Caki2 (cell line): ENCODE data around the gene PLEKHH2. TPM values are rescaled to one million over a fixed set of nuclear protein-coding genes. Genes with fewer than 3 reads are reported as not detected.
"Not testable (repeated sequence)": the region's sequence is repeated elsewhere in the genome, so short reads cannot be mapped to it uniquely, and the experiment has no call there.

Source experiments
- DNase-seq: peaks from one replicate; pipeline ENCODE4 v3.0.0-alpha.2; 2015; ENCODE audit warnings: low read depth
- in situ Hi-C: cut with HindIII; loops from 2 replicates; pipeline ENCODE4 v1.10.0; 2016; ENCODE audit warnings: low sequenced_read_pairs, low pct_unique_long_range_greater_than_20kb, mixed read lengths
- total RNA-seq: library from RNA; depleted of rRNA; stranded (reverse); fragments of >200 nt; shearing (Covaris generic); gene quantifications from 2 replicates; pipeline ENCODE4 v1.2.3, GENCODE V29; 2014; ENCODE audit warnings: low replicate concordance; rRNA removed

Gene PLEKHH2
- total RNA-seq, result 7.5 and 8.0 TPM in 2 replicates

DNA sequence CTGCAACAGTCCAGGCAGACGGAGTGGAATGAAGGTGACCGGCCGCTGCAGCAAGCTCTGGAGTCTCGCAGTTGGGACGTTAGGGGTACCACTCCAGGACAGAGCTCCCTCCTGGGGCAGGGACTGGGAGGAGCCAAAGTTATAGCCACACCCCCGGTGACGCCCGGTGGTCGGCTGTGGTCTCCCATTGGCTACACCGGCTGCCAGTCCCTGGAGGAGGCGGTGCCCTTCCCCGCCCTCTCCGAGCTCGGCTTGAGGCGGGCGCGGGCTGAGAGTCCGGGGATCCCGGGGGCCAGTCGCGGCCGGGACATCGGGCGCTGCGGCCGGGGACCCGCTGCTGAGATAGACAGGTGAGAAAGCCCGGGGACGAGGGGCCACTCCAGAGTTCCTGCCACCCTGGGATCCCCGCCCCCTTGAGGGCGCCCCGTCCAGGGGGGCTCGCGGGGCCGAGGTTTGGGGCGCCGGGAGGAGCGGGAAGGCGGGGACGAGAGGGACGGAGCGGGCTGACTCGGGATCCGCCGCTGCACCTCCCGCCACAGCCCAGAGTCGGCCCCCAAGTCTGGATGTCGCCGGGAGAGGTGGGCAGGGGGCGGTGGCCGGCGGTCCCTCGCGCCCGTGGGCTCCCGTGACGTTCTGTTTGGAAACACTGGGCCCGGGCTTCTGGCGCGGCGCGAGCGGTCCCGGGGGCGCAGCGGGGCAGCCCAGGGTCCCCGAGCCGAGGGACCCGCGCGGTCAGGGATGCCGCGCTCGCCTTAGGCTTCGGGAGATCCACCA lies at the start of gene PLEKHH2:
Gene PLEKHH2 (plus strand): TSS at position 231 of the 774 bp plus-strand sequence. CDS start 7,414 bp downstream, outside the sequence.
- DNase-seq, result peak; percentile 91
- in situ Hi-C loops, result loop anchor here (25.0 kb wide), 1 partner anchor 300 kb away; no protein-coding TSS in a partner anchor

DNA sequence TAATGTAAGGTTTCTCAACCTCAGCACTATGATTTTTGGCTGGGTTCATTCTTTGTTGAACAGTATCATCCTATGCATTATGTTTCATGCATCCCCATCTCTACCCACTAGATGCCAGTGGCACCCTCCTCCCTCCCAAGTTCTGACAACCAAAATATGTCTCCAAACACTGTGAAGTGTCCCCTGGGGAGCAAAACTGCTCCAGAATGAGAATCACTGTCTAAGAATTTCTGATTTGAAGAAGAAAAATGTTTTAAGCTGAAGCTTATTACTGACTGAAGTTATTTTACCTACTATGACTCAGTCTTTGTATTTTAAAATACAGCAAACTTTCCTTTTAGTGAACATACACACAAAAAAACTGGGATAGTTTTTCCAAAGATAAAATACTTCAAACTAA lies 44.6 kb upstream of the PLEKHH2 start:
- in situ Hi-C loops, result no loop called here
- DNase-seq, result no peak

DNA sequence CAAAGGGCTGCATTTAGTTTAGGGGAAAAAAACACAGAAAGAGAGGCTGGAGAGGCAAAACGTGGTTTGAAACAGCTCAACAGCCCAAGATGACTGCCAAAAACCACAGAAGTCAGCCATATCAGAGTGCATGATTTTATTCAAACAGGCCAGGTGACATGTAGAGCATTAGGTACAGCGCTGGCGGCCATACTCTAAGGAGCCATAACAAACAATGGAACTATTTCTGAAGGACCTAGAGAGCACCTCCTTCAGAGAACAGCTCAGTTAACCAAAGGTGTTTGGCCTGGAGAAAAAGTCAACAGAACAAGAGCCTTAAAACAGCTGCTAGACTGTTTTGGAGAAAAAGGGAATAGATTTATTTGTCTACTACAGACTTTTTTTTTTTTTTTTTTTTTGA lies 43.8 kb upstream of the PLEKHH2 start:
- in situ Hi-C loops, result no loop called here
- no peak for DNase-seq

DNA sequence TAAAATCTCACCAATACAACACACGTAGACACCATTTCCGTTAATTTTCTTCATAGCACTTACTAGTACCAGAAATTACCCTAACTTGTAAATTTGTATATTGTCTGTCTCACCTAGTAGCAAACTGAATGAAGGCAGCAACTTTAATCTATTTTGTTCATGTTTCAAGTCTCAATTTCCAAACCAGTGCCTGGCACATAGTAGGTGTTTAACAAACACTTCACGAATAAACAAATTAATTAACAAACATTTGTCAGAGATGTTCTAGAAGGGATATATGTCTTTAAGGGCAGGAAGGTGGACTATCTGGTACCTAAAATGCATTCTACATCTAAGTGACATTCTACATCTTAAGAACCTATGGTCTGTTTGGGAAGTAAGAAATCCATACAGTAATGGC lies 42.2 kb upstream of the PLEKHH2 start:
- no peak for DNase-seq
- in situ Hi-C loops, result no loop called here

DNA sequence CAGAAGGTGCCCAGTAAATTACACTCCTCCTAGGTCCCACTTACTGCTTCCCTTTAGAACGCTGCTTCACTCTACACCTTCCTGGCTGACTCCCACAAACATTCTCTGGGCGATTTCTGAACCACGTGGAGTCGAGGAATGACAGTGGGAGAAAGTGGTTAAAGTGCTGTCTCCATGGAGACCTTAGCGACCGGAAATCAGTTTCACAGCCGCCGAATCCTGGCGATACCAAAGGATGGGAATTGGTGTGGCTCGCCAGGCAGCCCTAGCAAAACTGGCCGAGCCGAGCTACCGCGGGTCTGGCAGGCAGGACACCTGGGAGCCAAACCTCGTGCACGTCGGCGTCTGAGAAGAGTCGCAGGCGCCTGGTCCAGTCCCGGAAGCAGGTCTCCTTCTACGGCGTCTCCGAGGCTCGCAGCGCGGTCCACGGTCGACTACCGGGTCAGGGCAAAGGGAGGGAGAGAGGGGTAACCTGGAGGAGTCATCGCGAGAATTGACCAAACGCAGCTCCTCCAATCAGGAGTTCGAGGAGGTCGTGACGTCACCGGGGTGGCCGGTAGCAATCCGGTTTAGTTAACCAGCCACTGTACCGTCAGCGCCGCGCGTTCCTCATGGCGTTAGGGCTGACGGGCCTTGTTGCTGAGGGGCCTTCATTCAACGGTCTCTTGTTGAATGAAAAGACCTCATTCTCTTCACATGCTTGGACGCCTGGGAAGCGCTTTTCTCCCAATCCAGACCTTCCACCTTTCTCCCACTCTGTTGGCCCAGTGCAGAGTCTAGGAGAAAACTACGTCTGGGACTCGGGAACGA lies 41.3 kb upstream of the PLEKHH2 start, which contains the start of gene THADA:
Gene THADA (minus strand): TSS at position 436 of the 810 bp plus-strand sequence. CDS start 3,646 bp downstream, outside the sequence.
- in situ Hi-C loops, result no loop called here
- DNase-seq, result peak; percentile 97

DNA sequence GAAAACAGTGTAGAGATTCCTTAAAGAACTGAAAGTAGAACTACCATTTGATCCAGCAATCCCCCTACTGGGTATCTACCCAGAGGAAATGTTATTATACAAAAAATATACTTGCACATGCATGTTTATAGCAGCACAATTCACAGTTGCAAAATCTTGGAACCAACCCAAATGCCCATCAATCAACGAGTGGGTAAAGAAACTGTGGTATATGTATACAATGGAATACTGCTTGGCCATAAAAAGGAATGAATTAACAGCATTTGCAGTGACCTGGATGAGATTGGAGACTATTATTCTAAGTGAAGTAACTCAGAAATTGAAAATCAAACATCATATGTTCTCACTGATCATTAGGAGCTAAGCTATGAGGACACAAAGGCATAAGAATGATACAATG lies 36.5 kb upstream of the PLEKHH2 start:
- in situ Hi-C loops, DNase-seq: not testable (repeated sequence)

DNA sequence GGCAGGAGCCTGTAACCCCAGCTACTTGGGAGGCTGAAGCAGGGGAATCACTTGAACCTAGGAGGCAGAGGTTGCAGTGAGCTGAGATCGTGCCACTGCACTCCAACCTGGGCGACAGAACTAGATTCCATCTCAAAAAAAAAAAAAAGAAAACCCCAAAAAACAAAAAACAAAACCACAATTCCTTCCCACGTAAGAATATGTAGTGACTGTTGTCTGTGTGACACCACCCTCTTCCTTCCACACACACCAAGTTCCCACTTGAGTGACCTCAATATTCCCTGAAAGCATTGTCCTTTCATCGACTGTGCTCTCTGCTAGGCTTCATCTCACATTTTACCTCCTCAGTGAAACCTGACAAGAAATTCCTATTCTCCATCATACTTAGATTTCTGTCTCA lies 32.4 kb upstream of the PLEKHH2 start:
- DNase-seq, result no peak
- in situ Hi-C loops, result no loop called here

DNA sequence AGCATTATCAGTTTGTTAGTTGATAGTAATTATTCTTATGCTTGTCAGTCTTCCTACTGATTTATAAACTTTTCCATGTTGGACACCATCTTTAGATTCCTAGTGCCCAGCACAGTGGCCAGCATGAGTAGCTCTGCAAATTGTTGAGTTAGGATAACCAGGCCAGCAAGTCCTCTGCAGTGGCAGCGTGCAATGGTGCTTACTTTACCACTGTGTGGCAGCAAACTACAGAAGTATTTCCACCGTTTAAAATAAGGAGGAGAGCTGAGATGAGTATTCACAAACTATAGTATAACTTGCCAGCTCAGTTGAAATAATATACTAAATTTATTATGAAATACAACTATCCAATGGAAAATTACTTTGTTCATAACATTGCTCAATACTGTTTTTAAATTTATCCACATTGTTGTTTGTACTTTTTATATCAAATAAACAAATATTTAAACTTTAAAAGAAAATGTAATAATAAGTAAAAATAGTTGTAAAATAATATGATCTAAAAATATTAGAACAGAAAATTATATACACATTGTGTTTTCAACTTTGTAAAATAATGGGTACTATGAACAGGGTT lies 31.9 kb upstream of the PLEKHH2 start:
- in situ Hi-C loops, result no loop called here
- DNase-seq, result peak; percentile 52

DNA sequence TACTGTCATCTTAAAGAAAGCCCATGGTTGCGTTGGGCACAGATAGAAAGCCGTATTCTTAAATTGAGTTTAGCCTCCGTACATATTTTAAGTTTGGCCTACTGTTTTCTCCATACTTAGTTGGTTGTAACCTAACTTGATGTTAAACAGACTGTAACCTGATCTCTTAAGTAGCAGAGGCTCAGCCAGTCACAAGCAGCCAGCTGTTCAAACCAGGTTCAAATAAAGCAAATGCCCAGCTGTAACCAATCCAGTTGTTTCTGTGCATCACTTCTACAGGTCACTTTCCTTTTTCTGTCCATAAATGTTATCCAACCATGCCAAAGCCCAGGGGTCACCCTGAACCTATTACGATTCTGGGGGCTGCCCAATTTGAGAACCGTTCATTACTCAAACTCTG lies 31.2 kb upstream of the PLEKHH2 start:
- in situ Hi-C loops, result no loop called here
- DNase-seq, result no peak

DNA sequence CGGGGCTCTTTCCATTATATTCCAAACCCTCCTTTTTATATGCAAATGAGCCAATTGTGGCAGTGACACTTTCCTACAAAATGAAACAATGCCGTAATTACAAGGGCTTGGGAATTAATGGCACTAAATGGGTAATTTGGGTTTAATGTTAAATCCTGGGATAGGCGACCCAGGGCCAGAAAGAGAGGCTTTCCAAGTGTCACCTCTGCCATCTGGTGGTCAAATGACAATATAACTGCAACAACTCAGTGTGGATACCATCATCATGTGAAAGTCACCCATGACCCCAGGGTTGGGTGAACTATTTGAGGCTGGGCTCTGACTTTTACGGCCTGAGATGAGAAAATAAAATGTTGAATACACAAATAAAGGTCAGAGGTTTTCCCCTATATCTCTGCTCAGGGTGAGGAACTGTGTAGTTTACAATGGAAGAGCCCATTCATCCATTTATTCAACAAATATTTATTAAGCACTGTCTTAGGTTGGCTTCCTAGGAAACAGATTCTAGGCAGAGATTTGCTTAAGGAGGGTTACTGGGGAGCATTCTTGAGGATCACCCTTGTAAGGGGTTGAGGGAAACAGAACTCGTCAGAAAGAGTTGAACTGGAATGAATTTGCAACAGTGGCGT lies 27.7 kb upstream of the PLEKHH2 start:
- in situ Hi-C loops, result no loop called here
- DNase-seq, result peak; percentile 48

DNA sequence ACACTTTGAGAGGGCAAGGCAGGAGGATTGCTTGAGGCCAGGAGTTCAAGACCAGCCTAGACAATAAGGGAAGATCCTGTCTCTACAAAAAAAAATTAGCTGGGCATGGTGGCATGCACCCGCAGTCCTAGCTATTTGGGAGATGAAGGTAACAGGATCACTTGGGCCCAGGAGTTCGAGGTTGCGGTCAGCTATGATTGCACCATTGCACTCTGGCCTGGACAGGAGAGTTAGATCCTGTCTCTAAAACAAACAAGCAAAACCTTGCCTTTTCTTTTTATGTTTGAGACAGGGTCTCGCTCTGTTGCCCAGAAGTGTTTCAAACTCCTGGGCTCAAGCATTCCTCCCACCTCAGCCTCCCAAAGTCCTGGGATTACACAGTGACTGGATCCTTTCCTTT lies 26.7 kb upstream of the PLEKHH2 start:
- DNase-seq, result no peak
- in situ Hi-C loops, result no loop called here

DNA sequence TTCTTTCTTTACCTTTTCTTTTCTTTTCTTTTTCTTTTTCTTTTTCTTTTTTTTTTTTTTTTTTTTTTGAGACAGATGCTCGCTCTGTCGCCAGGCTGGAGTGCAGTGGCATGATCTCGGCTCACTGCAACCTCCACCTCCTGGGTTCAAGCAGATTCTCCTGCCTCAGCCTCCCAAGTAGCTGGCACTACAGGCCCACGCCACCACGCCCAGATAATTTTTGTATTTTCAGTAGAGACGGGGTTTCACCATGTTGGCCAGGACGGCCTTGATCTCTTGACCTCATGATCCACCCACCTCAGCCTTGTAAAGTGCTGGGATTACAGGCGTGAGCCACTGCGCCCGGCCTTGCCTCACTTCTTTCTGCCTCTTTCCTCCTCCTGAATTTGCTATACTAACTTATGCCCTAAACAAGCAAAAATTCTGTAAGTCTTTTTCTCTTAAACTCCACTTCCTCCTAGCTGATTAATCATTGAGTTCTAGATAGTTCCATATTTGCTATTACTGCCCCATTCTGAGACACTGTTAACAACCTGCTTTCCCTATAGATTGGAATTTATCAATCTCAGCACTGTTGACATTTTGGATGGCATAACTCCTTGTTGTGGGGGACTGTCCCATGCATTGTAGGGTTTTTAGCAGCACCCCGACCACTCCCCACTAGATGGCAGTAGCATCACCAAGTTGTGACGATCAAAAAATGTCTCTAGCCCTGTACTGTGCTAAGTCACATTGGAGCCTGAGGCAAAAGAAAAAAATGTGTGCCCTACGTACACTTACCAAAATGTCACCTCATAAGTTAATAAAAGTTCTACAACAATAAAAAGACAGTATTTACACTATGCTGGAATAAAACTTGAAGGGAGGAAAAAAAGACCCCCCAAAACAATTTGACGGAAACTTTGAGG lies 24.8 kb upstream of the PLEKHH2 start:
- peak; percentile 67 for DNase-seq

DNA sequence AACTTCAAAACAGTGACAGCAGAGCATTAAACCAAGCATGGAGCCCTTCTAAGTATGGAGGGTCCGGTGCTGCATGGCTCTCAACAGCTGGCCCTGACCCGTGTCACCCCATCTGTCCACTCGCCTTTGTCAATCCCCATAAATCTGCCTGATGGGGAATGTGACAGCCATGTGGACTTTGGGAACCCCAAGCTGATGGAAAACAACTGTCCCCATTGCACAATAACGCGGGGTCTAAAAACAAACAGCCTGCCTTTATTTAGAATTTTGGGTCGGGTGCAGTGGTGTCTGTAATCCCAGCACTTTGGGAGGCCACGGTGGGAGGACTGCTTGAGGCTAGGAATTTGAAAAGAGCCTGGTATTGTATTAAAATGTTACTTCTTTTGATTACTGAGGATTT lies 24.1 kb upstream of the PLEKHH2 start:
- DNase-seq, result no peak
- in situ Hi-C loops, result no loop called here

More for the DNA sequence above, 24.8 kb upstream of the PLEKHH2 start:
- in situ Hi-C loops, result no loop called here

DNA sequence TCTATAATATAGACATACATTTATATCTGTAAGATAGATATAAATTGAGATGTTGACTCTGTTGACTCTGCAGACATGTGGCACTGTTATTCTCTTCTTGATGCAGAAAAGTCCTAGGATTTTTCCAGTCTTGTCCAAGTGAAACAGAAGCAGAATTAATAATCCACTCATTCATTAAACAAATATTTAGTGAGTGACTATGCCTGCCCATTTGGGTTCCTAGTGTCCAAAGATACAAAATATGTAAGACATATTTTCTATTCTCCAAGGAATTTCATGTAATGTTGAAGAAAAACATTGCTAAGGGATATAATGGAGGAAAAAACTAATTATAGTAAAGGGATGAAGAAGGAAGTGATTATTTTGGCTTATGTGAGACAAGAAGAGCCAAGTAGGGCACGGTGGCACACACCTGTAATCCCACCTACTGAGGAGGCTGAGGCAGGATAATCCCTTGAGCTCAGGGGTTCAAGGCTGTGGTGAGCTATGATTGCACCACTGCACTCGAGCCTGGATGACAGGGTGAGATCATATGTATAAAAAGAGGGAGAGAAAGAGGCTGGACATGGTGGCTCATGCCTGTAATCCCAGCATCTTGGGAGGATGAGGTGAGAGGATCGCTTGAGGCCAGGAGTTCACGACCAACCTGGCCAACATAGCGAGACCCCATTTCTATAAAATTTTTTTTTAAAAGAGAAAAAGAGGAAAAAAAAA lies 19.9 kb upstream of the PLEKHH2 start:
- in situ Hi-C loops, result no loop called here

DNA sequence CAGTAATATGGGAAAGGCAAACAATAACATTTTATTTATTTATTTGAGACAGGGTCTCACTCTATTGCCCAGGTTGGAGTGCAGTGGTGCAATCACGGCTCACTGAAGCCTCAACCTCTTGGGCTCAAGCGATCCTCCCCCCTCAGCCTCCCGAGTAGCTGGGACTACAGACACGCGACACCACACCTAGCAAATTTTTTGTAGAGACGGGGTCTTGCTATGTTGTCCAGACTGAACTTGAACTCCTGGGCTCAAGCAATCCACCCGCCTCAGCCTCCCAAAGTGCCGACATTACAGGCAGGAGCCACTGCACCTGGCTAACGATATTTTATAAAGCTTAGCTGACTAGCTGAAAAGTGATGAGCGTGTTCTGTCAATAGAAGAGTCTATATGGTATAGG lies 17.5 kb upstream of the PLEKHH2 start:
- in situ Hi-C loops, result no loop called here
- no peak for DNase-seq

More for the DNA sequence above, 19.9 kb upstream of the PLEKHH2 start:
- no peak for DNase-seq

DNA sequence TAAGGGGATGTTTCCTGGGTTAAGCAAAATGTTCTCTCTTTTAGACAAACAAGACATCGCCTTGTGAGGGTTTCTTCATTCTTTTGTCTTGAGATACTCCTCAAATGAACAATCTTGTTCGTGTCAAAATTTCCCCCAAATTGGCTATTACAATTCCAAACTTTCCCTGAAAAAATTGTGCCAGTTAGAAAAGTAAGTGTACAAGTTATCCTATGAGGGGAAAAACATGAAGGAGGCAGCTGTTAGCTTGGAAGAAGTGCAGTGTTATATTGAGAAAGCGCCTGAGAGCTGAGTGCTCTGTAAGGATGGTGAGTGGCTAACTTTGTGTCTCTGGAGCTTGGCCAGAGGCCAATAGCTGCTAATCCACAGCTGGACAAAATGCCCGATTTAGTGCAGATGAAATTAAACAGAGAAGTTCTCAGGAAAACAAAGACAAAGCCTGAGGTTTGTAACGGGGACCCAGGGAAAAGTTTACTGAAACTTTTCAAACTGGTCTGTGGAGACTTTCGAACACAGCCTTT lies 14.1 kb upstream of the PLEKHH2 start:
- in situ Hi-C loops, result no loop called here
- no peak for DNase-seq
